ENCODE data around the gene HDAC8. TPM values are rescaled to one million over a fixed set of nuclear protein-coding genes. Genes with fewer than 3 reads are reported as not detected.
"Not testable (repeated sequence)": the region's sequence is repeated elsewhere in the genome, so short reads cannot be mapped to it uniquely, and the experiment has no call there.

HDAC8 gene
- total RNA-seq, 1 donor from 2014 or later: 21.4 TPM

DNA sequence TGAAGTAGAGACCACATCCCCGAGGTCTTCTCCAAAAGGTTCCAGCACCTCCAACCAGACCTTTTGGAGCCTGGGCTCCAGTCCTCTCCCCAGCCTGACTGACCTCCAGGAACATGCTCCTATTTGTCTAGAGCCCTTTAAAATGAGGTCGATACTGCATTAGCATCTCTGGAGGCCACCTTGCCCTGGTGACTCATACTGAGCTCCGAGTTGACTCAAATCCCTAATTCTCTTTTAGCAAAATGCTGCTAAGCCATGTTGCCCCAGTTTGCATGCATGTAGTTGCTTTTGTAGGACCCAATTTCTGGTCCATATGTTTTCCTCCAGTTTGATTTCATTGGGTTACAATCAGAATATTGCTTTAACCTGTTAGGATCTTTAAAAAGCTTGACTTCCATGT, 223.5 kb downstream of the HDAC8 start:
- Histone ChIP-seq H3K27me3 (ENCODE audit: control insufficient read depth in 3 of 3, insufficient read depth in 3 of 3, low read length in 3 of 3) (peaks cover 0 to 5% (median 0%) of the 10 kb centered on the region in 3 donors), H3K9ac (ENCODE audit: low read depth in 1 of 3, low read length in 3 of 3) (no peak overlapping the region), H3K4me1 (ENCODE audit: control insufficient read depth in 3 of 3, insufficient read depth in 3 of 3, low read length in 3 of 3) (no peaks in the 10 kb centered on the region), H3K36me3 (ENCODE audit: control insufficient read depth in 3 of 3, insufficient read depth in 3 of 3, low read length in 3 of 3) (peaks cover 0 to 2% (median 0%) of the 10 kb centered on the region in 3 donors), H3K27ac (ENCODE audit: low read depth, low read length) (no peak overlapping the region), H3K4me3 (ENCODE audit: low read length in 3 of 3) (no peak overlapping the region), H3K9me3 (ENCODE audit: control insufficient read depth in 3 of 3, low read length in 3 of 3) (no peaks in the 10 kb centered on the region)

DNA sequence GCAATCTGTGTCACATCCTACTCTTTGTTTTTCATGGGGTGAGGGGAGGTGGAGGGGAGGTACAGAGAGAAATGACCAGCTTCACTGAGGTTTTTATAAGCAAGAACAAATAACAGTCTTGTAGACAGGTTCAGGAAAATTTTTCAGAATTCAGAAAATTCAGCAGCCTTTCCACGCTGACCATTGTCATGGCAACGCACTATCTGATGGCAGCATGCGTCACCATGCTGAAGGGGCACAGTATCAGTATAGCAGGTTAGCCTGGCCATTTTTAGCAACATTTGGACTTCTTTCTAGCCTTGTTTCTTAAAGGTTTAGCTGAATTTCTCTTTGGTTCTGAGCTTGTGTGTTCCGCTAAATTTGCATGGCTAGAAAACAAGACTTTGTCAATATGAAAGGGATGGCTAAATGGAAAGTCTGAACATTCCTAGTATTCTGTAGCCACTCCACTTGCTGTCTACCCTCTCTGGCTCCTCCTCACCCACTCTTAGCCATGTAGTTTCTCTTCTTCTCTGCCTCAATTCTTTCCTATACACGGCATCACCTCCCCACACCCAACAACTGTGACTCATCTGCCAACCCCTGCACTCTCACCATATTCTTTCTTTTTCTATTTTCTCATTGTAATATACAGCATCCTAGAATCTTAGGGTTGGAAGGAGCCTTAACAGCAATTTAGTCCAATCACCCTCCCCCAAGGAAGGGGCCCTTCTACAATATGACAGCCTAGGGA, 224.2 kb downstream of the HDAC8 start:
- Histone ChIP-seq H3K4me3 (ENCODE audit: low read length in 3 of 3) (no peak overlapping the region), H3K36me3 (ENCODE audit: control insufficient read depth in 3 of 3, insufficient read depth in 3 of 3, low read length in 3 of 3) (peaks cover 0 to 2% (median 0%) of the 10 kb centered on the region in 3 donors), H3K27me3 (ENCODE audit: control insufficient read depth in 3 of 3, insufficient read depth in 3 of 3, low read length in 3 of 3) (peaks cover 0 to 5% (median 0%) of the 10 kb centered on the region in 3 donors), H3K9ac (ENCODE audit: low read depth in 1 of 3, low read length in 3 of 3) (no peak overlapping the region), H3K27ac (ENCODE audit: low read depth, low read length) (no peak overlapping the region), H3K4me1 (ENCODE audit: control insufficient read depth in 3 of 3, insufficient read depth in 3 of 3, low read length in 3 of 3) (no peaks in the 10 kb centered on the region), H3K9me3 (ENCODE audit: control insufficient read depth in 3 of 3, low read length in 3 of 3) (no peaks in the 10 kb centered on the region)

DNA sequence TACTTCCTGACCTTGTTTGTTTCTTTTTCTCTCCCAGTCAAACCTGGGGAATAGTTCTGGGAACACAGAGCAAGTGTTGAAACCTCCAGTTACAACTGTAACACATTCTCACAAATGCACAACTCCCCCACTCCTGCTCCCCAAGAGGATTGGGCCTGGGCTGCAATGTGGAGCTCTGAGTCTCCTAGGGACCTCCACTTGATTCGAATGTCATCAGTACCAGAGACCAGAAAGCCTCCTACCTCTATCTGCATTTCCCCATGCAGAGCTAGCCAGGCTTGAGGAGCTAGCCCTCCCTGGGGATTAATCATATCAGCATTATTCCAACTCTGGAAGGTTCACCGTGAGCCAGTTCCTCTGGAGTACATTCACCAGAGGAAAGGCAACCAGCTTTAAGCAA, 225.3 kb downstream of the HDAC8 start:
- Histone ChIP-seq H3K4me1 (ENCODE audit: control insufficient read depth in 3 of 3, insufficient read depth in 3 of 3, low read length in 3 of 3) (no peaks in the 10 kb centered on the region), H3K9me3 (ENCODE audit: control insufficient read depth in 3 of 3, low read length in 3 of 3) (no peaks in the 10 kb centered on the region), H3K27me3 (ENCODE audit: control insufficient read depth in 3 of 3, insufficient read depth in 3 of 3, low read length in 3 of 3) (peaks cover 0 to 5% (median 0%) of the 10 kb centered on the region in 3 donors), H3K4me3 (ENCODE audit: low read length in 3 of 3) (no peak overlapping the region), H3K9ac (ENCODE audit: low read depth in 1 of 3, low read length in 3 of 3) (no peak overlapping the region), H3K27ac (ENCODE audit: low read depth, low read length) (no peak overlapping the region), H3K36me3 (ENCODE audit: control insufficient read depth in 3 of 3, insufficient read depth in 3 of 3, low read length in 3 of 3) (peaks cover 0 to 2% (median 0%) of the 10 kb centered on the region in 3 donors)

DNA sequence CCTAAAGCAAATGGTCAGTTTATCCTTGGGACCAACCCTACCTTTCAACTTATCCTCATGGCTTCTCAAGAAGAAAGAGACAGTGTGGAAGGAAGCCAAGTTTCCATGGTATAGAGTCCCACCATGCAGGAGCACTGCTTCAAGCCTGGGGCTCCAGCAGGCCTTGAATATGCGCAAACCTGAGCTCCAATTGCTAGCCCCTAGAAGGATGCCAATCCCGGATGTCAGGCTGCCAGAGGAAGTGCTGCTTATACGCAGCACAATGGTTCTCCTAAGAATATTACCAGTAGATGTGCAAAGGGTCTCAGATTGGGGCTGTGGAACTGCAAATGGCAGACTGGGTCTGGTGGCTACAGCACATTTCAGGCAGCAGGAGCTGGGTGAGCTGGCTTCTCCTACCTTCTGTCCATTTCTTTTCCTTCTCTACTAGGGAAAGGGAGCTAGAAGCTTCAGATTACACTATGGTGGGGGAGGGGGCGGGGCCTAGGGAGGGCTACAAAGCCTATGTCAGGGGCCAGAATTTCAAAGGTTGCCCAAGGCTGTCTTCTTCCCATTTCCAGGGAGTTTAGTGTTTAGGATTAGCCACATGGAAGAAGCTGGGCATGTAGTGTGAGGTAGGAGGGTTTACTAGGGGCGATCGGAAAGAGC, 226.2 kb downstream of the HDAC8 start:
- Histone ChIP-seq H3K9me3 (ENCODE audit: control insufficient read depth in 3 of 3, low read length in 3 of 3) (no peaks in the 10 kb centered on the region), H3K27me3 (ENCODE audit: control insufficient read depth in 3 of 3, insufficient read depth in 3 of 3, low read length in 3 of 3) (peaks cover 0 to 8% (median 0%) of the 10 kb centered on the region in 3 donors), H3K9ac (ENCODE audit: low read depth in 1 of 3, low read length in 3 of 3) (no peak overlapping the region), H3K4me3 (ENCODE audit: low read length in 3 of 3) (no peak overlapping the region), H3K4me1 (ENCODE audit: control insufficient read depth in 3 of 3, insufficient read depth in 3 of 3, low read length in 3 of 3) (no peaks in the 10 kb centered on the region), H3K36me3 (ENCODE audit: control insufficient read depth in 3 of 3, insufficient read depth in 3 of 3, low read length in 3 of 3) (peaks cover 0 to 1% (median 0%) of the 10 kb centered on the region in 3 donors), H3K27ac (ENCODE audit: low read depth, low read length) (no peak overlapping the region)

DNA sequence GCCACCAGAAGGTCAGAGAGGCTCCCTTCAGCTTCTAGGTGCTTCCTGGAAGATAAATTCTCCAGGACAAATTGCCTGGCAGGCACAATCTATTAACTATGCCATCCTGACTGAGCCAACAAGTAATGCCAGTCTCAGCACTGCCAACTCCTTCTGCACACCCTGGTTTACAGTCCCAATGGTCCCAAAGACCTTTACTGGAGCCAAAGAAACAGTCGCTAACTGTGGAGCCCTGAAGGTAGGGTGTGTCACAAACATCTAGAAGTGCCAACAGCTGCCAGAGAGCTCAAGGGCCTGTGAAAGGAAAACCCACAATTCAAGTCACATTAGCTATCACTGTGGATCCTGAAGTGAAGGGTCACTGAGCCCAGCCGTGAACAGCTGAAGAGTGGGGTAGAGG, 232.0 kb downstream of the HDAC8 start:
- Histone ChIP-seq H3K9me3 (ENCODE audit: control insufficient read depth in 3 of 3, low read length in 3 of 3) (no peaks in the 10 kb centered on the region), H3K36me3 (ENCODE audit: control insufficient read depth in 3 of 3, insufficient read depth in 3 of 3, low read length in 3 of 3) (peaks cover 0 to 2% (median 0%) of the 10 kb centered on the region in 3 donors), H3K9ac (ENCODE audit: low read depth in 1 of 3, low read length in 3 of 3) (no peak overlapping the region), H3K4me3 (ENCODE audit: low read length in 3 of 3) (no peak overlapping the region), H3K27me3 (ENCODE audit: control insufficient read depth in 3 of 3, insufficient read depth in 3 of 3, low read length in 3 of 3) (peaks cover 0 to 2% (median 0%) of the 10 kb centered on the region in 3 donors), H3K27ac (ENCODE audit: low read depth, low read length) (no peak overlapping the region), H3K4me1 (ENCODE audit: control insufficient read depth in 3 of 3, insufficient read depth in 3 of 3, low read length in 3 of 3) (no peaks in the 10 kb centered on the region)

DNA sequence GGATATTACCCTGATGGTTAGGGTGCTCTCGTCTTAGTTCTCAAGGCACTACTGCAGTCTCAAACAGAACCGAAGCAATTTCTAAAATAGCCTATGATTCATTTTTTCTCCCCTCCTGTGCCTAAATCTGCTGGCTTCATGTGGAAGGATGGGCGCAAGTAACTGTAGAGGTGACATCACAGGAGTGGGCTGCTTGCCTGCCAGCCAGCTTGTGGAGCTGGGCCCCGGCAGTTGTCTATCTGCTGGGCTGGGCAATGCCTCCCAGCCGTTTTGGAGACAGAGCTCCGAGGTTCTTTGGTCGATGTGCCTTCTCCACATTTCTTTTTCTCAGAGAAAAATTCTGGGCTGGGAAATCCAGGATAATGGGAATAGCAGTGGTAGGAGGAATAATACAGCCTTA, 232.6 kb downstream of the HDAC8 start:
- Histone ChIP-seq H3K4me1 (ENCODE audit: control insufficient read depth in 3 of 3, insufficient read depth in 3 of 3, low read length in 3 of 3) (no peaks in the 10 kb centered on the region), H3K9ac (ENCODE audit: low read depth in 1 of 3, low read length in 3 of 3) (no peak overlapping the region), H3K4me3 (ENCODE audit: low read length in 3 of 3) (no peak overlapping the region), H3K9me3 (ENCODE audit: control insufficient read depth in 3 of 3, low read length in 3 of 3) (no peaks in the 10 kb centered on the region), H3K36me3 (ENCODE audit: control insufficient read depth in 3 of 3, insufficient read depth in 3 of 3, low read length in 3 of 3) (peaks cover 0 to 2% (median 0%) of the 10 kb centered on the region in 3 donors), H3K27ac (ENCODE audit: low read depth, low read length) (no peak overlapping the region), H3K27me3 (ENCODE audit: control insufficient read depth in 3 of 3, insufficient read depth in 3 of 3, low read length in 3 of 3) (peaks cover 0 to 2% (median 0%) of the 10 kb centered on the region in 3 donors)

GRCh38 chrX:72330131-72330530, 242.5 kb downstream of the HDAC8 start:
- Histone ChIP-seq H3K4me3 (ENCODE audit: low read length in 3 of 3) (no peak overlapping the region), H3K9ac (ENCODE audit: low read depth in 1 of 3, low read length in 3 of 3) (no peak overlapping the region), H3K27ac (ENCODE audit: low read depth, low read length) (no peak overlapping the region), H3K9me3 (ENCODE audit: control insufficient read depth in 3 of 3, low read length in 3 of 3) (no peaks in the 10 kb centered on the region), H3K4me1 (ENCODE audit: control insufficient read depth in 3 of 3, insufficient read depth in 3 of 3, low read length in 3 of 3) (no peaks in the 10 kb centered on the region), H3K27me3 (ENCODE audit: control insufficient read depth in 3 of 3, insufficient read depth in 3 of 3, low read length in 3 of 3) (no peaks in the 10 kb centered on the region), H3K36me3 (ENCODE audit: control insufficient read depth in 3 of 3, insufficient read depth in 3 of 3, low read length in 3 of 3) (no peaks in the 10 kb centered on the region)

- H3K9me3 ChIP-seq (ENCODE audit: control insufficient read depth in 3 of 3, low read length in 3 of 3): no peaks in the 10 kb centered on the region
- H3K27me3 ChIP-seq (ENCODE audit: control insufficient read depth in 3 of 3, insufficient read depth in 3 of 3, low read length in 3 of 3): no peaks in the 10 kb centered on the region
- no peak overlapping the region for H3K9ac ChIP-seq (ENCODE audit: low read depth in 1 of 3, low read length in 3 of 3)
- no peaks in the 10 kb centered on the region for H3K36me3 ChIP-seq (ENCODE audit: control insufficient read depth in 3 of 3, insufficient read depth in 3 of 3, low read length in 3 of 3)
- H3K4me1 ChIP-seq (ENCODE audit: control insufficient read depth in 3 of 3, insufficient read depth in 3 of 3, low read length in 3 of 3): no peaks in the 10 kb centered on the region
- no peak overlapping the region for H3K4me3 ChIP-seq (ENCODE audit: low read length in 3 of 3)
- H3K27ac ChIP-seq (ENCODE audit: low read depth, low read length): no peak overlapping the region
These were observed 245.9 kb downstream of the HDAC8 start for GRCh38 chrX:72326605-72327300.

- H3K27ac ChIP-seq (ENCODE audit: low read depth, low read length); H3K36me3 ChIP-seq (ENCODE audit: control insufficient read depth in 3 of 3, insufficient read depth in 3 of 3, low read length in 3 of 3); H3K4me3 ChIP-seq (ENCODE audit: low read length in 3 of 3); H3K27me3 ChIP-seq (ENCODE audit: control insufficient read depth in 3 of 3, insufficient read depth in 3 of 3, low read length in 3 of 3); H3K4me1 ChIP-seq (ENCODE audit: control insufficient read depth in 3 of 3, insufficient read depth in 3 of 3, low read length in 3 of 3); H3K9ac ChIP-seq (ENCODE audit: low read depth in 1 of 3, low read length in 3 of 3); H3K9me3 ChIP-seq (ENCODE audit: control insufficient read depth in 3 of 3, low read length in 3 of 3): not testable (repeated sequence)
These were observed 253.0 kb downstream of the HDAC8 start for GRCh38 chrX:72319651-72320050.

DNA sequence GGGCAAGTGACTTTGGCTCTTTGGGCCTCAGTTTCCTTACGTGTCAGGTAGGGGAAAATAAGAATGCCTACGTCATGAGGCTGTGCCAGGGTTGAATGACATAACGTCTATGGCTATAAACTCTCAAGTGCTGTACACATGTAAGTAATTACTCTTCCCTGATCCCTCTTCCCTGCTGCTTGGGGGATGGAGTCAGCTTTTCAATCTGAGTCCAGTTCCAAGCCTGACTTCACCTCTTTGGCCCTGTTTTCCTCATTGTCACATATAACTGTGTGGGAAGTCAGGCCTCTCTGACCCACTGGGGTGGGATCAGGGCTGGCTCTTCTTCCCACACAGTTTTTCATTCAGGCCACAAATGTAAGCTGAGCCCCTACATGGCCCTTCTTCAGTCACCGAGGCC, 255.5 kb downstream of the HDAC8 start:
- no peak overlapping the region for H3K9ac ChIP-seq (ENCODE audit: low read depth in 1 of 3, low read length in 3 of 3)
- H3K4me1 ChIP-seq (ENCODE audit: control insufficient read depth in 3 of 3, insufficient read depth in 3 of 3, low read length in 3 of 3): no peaks in the 10 kb centered on the region
- no peak overlapping the region for H3K27ac ChIP-seq (ENCODE audit: low read depth, low read length)
- no peaks in the 10 kb centered on the region for H3K36me3 ChIP-seq (ENCODE audit: control insufficient read depth in 3 of 3, insufficient read depth in 3 of 3, low read length in 3 of 3)
- H3K4me3 ChIP-seq (ENCODE audit: low read length in 3 of 3): no peak overlapping the region
- H3K9me3 ChIP-seq (ENCODE audit: control insufficient read depth in 3 of 3, low read length in 3 of 3): no peaks in the 10 kb centered on the region
- H3K27me3 ChIP-seq (ENCODE audit: control insufficient read depth in 3 of 3, insufficient read depth in 3 of 3, low read length in 3 of 3): peaks cover 0 to 13% (median 0%) of the 10 kb centered on the region in 3 donors
